ENCODE data around the gene DNAL1.

GRCh38 chr14:73738518-73739173 lies 93.9 kb downstream of the DNAL1 start:
- TF ChIP-seq POLR2AphosphoS5 (IDR thresholded peaks at IDR 0.05; ENCODE audit: low read depth, low read length) (peak; percentile 59; the same call in 1 of the 2 replicates), POLR2A (IDR thresholded peaks at IDR 0.05; ENCODE audit: low read depth, low read length) (peak; percentile 60; the same call in 1 of the 2 replicates), TAF1 (IDR thresholded peaks at IDR 0.05; ENCODE audit: low read depth, low read length) (no peak), POU2F2 (IDR thresholded peaks at IDR 0.05; ENCODE audit: low read depth, low read length) (no peak)

All from GM12891 (cell line).